ENCODE results near the gene AXIN1.
"Not testable (repeated sequence)": the region's sequence is repeated elsewhere in the genome, so short reads cannot be mapped to it uniquely, and the experiment has no call there.

The AXIN1 gene

DNA sequence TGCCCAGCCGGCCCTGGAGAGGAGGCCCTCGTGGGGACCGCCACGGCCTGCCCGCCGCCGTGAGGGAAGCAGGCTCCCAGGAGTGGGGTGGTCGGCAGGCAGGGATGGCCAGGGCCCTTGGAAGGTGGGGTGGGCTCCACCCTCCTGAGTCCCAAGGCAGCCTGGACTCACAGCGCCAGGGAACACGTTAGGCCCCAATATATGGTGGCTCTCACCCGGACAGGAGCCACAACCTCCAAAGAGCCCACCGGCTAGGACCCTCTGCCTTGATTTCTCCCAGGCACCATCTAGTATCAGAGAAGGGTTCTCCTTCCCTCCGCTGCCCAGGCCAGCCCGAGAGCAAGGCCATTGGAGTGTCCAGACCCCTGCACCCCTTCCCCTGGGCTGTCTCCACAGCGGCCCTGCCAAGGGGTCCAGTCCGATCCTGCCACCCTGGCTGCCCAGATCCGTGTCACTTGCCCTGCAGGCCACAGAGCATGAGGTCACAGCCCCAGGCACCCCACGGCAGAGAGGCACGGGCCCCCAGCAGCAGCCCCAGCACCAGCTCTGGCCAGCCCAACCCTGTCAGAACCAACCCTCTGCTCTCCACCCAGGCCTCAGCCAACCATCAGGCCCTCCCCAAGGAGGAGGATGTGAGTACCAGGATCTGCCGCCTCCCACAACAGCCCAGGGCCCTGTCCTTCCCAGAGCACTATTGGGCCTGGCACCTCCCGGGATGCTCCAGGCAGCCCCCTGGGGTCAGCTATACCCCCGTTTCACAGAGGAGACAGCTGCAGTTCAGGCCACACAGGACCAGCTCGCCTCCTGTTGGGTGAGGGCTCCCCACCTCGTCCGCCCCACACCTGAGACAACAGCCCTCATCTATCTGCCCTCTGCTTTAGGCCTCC is 1.1 kb upstream of the AXIN1 start:
- no peak overlapping the region for H3K27ac ChIP-seq (ENCODE audit: low read depth, low read length)
- H3K9ac ChIP-seq (ENCODE audit: low read depth in 1 of 2, low read length in 2 of 2) = peak overlapping the region; percentile 56 to 70
- peaks cover 0 to 13% of the 10 kb centered on the region in 2 donors for H3K4me1 ChIP-seq (ENCODE audit: control insufficient read depth in 1 of 2, insufficient read depth in 2 of 2, low read length in 2 of 2)

DNA sequence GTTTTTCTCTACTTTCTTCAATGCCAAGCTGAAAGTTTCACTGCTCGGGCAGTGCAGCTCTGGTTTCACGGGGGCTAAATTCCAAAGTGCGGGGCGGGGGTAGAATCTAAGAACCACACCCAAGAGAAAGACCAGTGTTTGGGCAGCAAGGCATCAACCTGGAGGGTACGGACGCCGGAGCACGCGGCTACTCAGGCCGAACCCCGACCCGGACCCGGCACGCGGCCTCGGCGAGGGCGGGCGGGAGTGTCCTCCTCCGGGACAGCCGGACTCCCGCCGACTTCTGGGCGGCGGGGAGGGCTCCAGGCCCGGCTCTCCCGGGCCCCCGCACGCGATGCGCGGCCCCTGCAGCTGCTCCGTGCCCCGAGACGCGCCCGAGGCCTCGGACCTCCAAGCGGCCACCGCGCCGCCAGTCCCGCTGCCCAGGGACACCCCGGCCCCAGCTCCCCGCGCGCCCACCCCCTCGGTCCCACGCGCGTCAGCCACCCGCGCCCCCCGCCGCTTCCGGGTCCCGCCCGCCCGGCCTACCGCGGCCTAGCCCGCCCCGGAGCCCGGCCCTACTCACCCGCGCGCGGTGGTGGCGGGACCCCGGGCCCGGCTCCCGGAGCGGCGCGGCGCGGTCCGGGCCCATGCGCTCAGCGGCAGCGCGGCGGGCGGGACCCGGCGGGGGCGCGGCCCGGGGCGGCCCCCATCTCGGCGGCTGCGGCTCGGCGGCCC is 561 bp downstream of the AXIN1 start:
- H3K4me3 ChIP-seq (ENCODE audit: low read depth in 1 of 2, low read length in 2 of 2) = peak overlapping the region; percentile 68 to 69

More for the DNA sequence above, 1.1 kb upstream of the AXIN1 start:
- H3K9me3 ChIP-seq (ENCODE audit: control insufficient read depth in 1 of 2, low read length in 2 of 2) = no peaks in the 10 kb centered on the region
- H3K27me3 ChIP-seq (ENCODE audit: control insufficient read depth in 1 of 2, insufficient read depth in 2 of 2, low read length in 2 of 2) = no peaks in the 10 kb centered on the region
- H3K4me3 ChIP-seq (ENCODE audit: low read depth in 1 of 2, low read length in 2 of 2) = peak overlapping the region; percentile 47 to 71
- peaks cover 0 to 10% of the 10 kb centered on the region in 2 donors for H3K36me3 ChIP-seq (ENCODE audit: control insufficient read depth in 1 of 2, insufficient read depth in 2 of 2, low read length in 2 of 2)

DNA sequence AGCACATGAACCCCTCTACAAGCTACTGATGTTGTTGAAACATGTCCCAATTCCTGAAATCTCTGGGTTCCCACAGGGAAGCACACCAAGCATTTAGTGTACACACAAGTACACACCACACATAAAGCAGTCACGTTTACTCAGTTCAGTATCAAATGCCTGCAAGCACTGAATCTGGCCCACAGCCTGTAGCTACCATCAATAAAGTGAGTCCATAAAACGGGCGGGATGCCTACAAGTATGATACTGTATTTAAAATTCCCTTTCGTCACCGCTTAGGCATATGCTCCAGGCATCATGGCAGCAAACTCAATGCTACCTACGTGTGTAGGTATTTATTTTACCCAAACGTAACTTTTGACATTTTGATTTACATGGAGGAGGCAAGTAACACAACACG is 2.3 kb downstream of the AXIN1 start:
- no peaks in the 10 kb centered on the region for H3K9me3 ChIP-seq (ENCODE audit: control insufficient read depth in 1 of 2, low read length in 2 of 2)
- H3K27me3 ChIP-seq (ENCODE audit: control insufficient read depth in 1 of 2, insufficient read depth in 2 of 2, low read length in 2 of 2) = no peaks in the 10 kb centered on the region
- H3K36me3 ChIP-seq (ENCODE audit: control insufficient read depth in 1 of 2, insufficient read depth in 2 of 2, low read length in 2 of 2) = peaks cover 7 to 28% of the 10 kb centered on the region in 2 donors
- H3K9ac ChIP-seq (ENCODE audit: low read depth in 1 of 2, low read length in 2 of 2) = no peak overlapping the region
- H3K27ac ChIP-seq (ENCODE audit: low read depth, low read length) = no peak overlapping the region
- peaks cover 0 to 13% of the 10 kb centered on the region in 2 donors for H3K4me1 ChIP-seq (ENCODE audit: control insufficient read depth in 1 of 2, insufficient read depth in 2 of 2, low read length in 2 of 2)
- H3K4me3 ChIP-seq (ENCODE audit: low read depth in 1 of 2, low read length in 2 of 2) = no peak overlapping the region

More for the DNA sequence above, 561 bp downstream of the AXIN1 start:
- Histone ChIP-seq H3K36me3 (ENCODE audit: control insufficient read depth in 1 of 2, insufficient read depth in 2 of 2, low read length in 2 of 2) (peaks cover 0 to 15% of the 10 kb centered on the region in 2 donors), H3K9me3 (ENCODE audit: control insufficient read depth in 1 of 2, low read length in 2 of 2) (no peaks in the 10 kb centered on the region), H3K9ac (ENCODE audit: low read depth in 1 of 2, low read length in 2 of 2) (peak overlapping the region; percentile 51 to 64), H3K27me3 (ENCODE audit: control insufficient read depth in 1 of 2, insufficient read depth in 2 of 2, low read length in 2 of 2) (no peaks in the 10 kb centered on the region), H3K4me1 (ENCODE audit: control insufficient read depth in 1 of 2, insufficient read depth in 2 of 2, low read length in 2 of 2) (peaks cover 0 to 13% of the 10 kb centered on the region in 2 donors), H3K27ac (ENCODE audit: low read depth, low read length) (no peak overlapping the region)

DNA sequence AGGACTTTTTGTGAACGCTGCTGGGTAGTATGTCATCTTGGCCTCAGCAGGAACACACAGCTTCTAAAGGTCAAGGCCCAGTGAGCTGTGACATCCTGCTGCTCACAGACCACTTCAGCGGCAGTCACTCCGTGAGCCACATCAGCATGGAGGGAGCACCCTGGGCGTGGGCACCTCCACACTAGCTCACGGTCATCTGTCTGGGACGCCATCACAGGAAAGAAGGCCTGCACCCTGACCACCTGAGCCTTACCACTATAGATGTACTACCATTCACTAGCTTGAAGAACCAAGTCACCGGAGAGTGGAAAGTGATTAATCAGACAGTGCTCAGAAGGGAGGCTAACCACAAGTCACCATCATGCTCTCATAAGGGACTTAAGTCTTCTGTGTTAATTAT is 3.3 kb downstream of the AXIN1 start:
- H3K27ac ChIP-seq (ENCODE audit: low read depth, low read length) = no peak overlapping the region
- no peak overlapping the region for H3K9ac ChIP-seq (ENCODE audit: low read depth in 1 of 2, low read length in 2 of 2)
- peaks cover 0 to 13% of the 10 kb centered on the region in 2 donors for H3K4me1 ChIP-seq (ENCODE audit: control insufficient read depth in 1 of 2, insufficient read depth in 2 of 2, low read length in 2 of 2)
- no peaks in the 10 kb centered on the region for H3K27me3 ChIP-seq (ENCODE audit: control insufficient read depth in 1 of 2, insufficient read depth in 2 of 2, low read length in 2 of 2)
- H3K36me3 ChIP-seq (ENCODE audit: control insufficient read depth in 1 of 2, insufficient read depth in 2 of 2, low read length in 2 of 2) = peaks cover 7 to 34% of the 10 kb centered on the region in 2 donors
- H3K9me3 ChIP-seq (ENCODE audit: control insufficient read depth in 1 of 2, low read length in 2 of 2) = no peaks in the 10 kb centered on the region
- H3K4me3 ChIP-seq (ENCODE audit: low read depth in 1 of 2, low read length in 2 of 2) = no peak overlapping the region

DNA sequence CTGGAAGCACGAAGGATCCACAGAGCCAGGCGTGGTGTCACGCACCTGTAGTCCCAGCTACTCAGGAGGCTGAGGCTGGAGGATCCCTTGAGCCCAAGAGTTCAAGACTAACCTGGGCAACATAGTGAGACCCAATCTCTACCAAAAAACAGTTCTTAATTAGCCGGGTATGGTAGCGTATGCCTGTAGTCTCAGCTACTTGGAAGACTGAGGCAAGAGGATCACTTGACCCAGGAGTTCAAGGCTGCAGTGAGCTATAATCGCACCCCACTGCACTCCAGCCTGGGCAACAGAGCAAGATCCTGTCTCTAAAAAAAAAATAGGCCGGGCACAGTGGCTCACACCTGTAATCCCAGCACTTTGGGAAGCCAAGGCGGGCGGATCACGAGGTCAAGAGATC is 4.0 kb downstream of the AXIN1 start:
- not testable (repeated sequence) for H3K27ac ChIP-seq (ENCODE audit: low read depth, low read length); H3K27me3 ChIP-seq (ENCODE audit: control insufficient read depth in 1 of 2, insufficient read depth in 2 of 2, low read length in 2 of 2); H3K4me3 ChIP-seq (ENCODE audit: low read depth in 1 of 2, low read length in 2 of 2); H3K9ac ChIP-seq (ENCODE audit: low read depth in 1 of 2, low read length in 2 of 2); H3K9me3 ChIP-seq (ENCODE audit: control insufficient read depth in 1 of 2, low read length in 2 of 2)
- Histone ChIP-seq H3K4me1 (ENCODE audit: control insufficient read depth in 1 of 2, insufficient read depth in 2 of 2, low read length in 2 of 2) (peaks cover 0 to 13% of the 10 kb centered on the region in 2 donors), H3K36me3 (ENCODE audit: control insufficient read depth in 1 of 2, insufficient read depth in 2 of 2, low read length in 2 of 2) (peaks cover 7 to 34% of the 10 kb centered on the region in 2 donors)

DNA sequence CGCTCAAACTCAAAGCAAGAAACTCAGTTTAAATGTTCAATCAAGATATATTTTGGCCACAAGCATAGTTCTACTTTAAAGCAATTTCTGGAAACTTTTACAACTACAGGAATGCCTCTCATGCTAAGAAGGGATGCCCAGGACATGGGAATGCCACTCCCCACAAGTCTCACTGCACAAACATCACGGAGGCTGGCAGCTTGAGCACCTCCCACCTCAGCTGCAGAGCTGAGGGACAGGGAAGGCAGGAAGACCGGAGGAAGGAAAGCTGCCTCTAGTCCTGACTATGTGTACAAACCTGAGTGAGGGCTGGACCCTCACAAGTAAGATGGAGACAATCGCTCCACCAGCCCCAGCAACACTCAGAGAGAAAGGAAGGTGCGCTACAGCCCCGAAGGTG is 5.3 kb downstream of the AXIN1 start:
- Histone ChIP-seq H3K4me3 (ENCODE audit: low read depth in 1 of 2, low read length in 2 of 2) (no peak overlapping the region), H3K36me3 (ENCODE audit: control insufficient read depth in 1 of 2, insufficient read depth in 2 of 2, low read length in 2 of 2) (peaks cover 7 to 42% of the 10 kb centered on the region in 2 donors), H3K9me3 (ENCODE audit: control insufficient read depth in 1 of 2, low read length in 2 of 2) (no peaks in the 10 kb centered on the region), H3K27ac (ENCODE audit: low read depth, low read length) (no peak overlapping the region), H3K27me3 (ENCODE audit: control insufficient read depth in 1 of 2, insufficient read depth in 2 of 2, low read length in 2 of 2) (no peaks in the 10 kb centered on the region), H3K9ac (ENCODE audit: low read depth in 1 of 2, low read length in 2 of 2) (no peak overlapping the region), H3K4me1 (ENCODE audit: control insufficient read depth in 1 of 2, insufficient read depth in 2 of 2, low read length in 2 of 2) (peaks cover 0 to 9% of the 10 kb centered on the region in 2 donors)

DNA sequence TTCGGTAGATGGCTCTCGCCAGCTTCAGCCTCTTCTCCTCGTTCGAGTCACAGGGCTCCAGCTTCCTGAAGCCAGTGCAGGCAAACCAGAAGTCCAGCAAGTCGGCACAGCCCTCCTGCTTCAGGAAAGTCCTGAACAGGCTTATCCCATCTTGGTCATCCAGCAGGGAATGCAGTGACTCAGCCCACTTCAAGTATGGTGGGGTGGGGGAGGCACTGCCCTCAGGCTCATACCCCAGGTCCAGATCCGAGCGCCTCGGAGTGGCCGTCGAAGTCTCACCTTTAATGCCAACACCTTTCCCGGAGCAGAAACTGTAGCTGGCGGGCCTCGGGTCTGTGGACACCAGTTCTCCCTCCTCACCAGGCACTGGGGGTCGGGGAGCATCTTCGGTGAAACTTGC is 5.9 kb downstream of the AXIN1 start:
- Histone ChIP-seq H3K9me3 (ENCODE audit: control insufficient read depth in 1 of 2, low read length in 2 of 2) (no peaks in the 10 kb centered on the region), H3K27ac (ENCODE audit: low read depth, low read length) (no peak overlapping the region), H3K9ac (ENCODE audit: low read depth in 1 of 2, low read length in 2 of 2) (no peak overlapping the region), H3K27me3 (ENCODE audit: control insufficient read depth in 1 of 2, insufficient read depth in 2 of 2, low read length in 2 of 2) (no peaks in the 10 kb centered on the region), H3K36me3 (ENCODE audit: control insufficient read depth in 1 of 2, insufficient read depth in 2 of 2, low read length in 2 of 2) (peaks cover 7 to 43% of the 10 kb centered on the region in 2 donors), H3K4me1 (ENCODE audit: control insufficient read depth in 1 of 2, insufficient read depth in 2 of 2, low read length in 2 of 2) (peaks cover 0 to 7% of the 10 kb centered on the region in 2 donors), H3K4me3 (ENCODE audit: low read depth in 1 of 2, low read length in 2 of 2) (no peak overlapping the region)

DNA sequence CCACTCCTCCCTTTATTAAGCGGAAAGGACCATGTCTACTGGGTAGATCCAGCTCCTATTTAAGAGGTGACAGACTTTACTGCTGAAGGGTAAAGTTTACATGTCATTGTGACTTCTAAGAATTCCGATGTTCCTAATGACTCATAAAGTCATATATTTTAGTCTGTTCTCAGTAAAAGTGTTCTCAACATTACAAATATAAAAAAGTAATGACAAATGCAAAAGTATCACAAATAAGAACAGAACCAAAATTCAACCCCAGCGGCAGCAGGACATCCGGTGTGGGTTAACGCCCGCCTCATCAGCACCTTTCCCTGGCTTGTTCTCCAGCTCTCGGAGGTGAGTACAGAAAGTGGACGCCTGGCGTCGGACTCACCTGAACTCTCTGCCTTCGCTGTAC is 6.8 kb downstream of the AXIN1 start:
- H3K36me3 ChIP-seq (ENCODE audit: control insufficient read depth in 1 of 2, insufficient read depth in 2 of 2, low read length in 2 of 2) = peaks cover 7 to 43% of the 10 kb centered on the region in 2 donors
- H3K9me3 ChIP-seq (ENCODE audit: control insufficient read depth in 1 of 2, low read length in 2 of 2) = no peaks in the 10 kb centered on the region
- H3K27ac ChIP-seq (ENCODE audit: low read depth, low read length) = no peak overlapping the region
- H3K4me3 ChIP-seq (ENCODE audit: low read depth in 1 of 2, low read length in 2 of 2) = no peak overlapping the region
- H3K4me1 ChIP-seq (ENCODE audit: control insufficient read depth in 1 of 2, insufficient read depth in 2 of 2, low read length in 2 of 2) = peaks cover 1% of the 10 kb centered on the region in 2 donors
- H3K9ac ChIP-seq (ENCODE audit: low read depth in 1 of 2, low read length in 2 of 2) = no peak overlapping the region
- H3K27me3 ChIP-seq (ENCODE audit: control insufficient read depth in 1 of 2, insufficient read depth in 2 of 2, low read length in 2 of 2) = no peaks in the 10 kb centered on the region

DNA sequence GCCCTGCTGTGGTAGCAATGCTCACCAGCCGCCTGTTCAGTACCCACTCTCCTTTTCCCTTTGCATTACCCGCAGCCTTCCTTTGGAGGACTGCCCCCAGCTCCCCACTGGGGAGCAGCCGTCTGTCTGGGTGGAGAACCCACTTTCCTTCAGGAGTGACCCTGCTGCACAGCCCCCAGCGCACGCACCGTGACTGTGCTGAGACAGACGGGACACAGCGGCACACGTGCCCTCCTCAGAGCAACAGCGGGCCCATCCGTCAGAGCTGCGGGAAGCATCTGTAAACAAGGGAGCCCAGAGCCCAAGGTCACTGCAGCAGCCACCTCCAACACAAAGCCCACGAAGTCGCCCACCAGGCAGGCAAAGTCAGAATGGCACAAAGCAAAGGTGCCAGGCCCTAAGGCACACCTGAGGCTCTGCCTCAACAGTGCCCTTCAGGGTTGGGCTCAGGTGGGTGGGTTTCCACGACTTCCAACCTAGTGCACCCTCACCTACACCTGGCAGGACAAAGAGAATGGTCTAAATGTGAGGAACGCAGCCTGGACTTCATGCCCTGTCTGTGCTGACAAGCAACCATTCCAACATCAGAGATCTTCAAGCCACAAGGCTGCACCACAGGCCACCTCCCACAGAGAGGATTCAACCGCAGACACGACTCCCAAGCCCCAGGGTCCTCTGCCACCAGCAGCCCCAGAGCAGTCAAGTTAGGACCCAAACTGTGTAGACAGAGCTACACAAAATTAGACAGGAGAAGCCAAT is 9.9 kb downstream of the AXIN1 start:
- Histone ChIP-seq H3K36me3 (ENCODE audit: control insufficient read depth in 1 of 2, insufficient read depth in 2 of 2, low read length in 2 of 2) (peaks cover 7 to 33% of the 10 kb centered on the region in 2 donors), H3K9me3 (ENCODE audit: control insufficient read depth in 1 of 2, low read length in 2 of 2) (no peaks in the 10 kb centered on the region), H3K27me3 (ENCODE audit: control insufficient read depth in 1 of 2, insufficient read depth in 2 of 2, low read length in 2 of 2) (no peaks in the 10 kb centered on the region), H3K27ac (ENCODE audit: low read depth, low read length) (no peak overlapping the region), H3K4me1 (ENCODE audit: control insufficient read depth in 1 of 2, insufficient read depth in 2 of 2, low read length in 2 of 2) (peaks cover 14 to 15% of the 10 kb centered on the region in 2 donors), H3K9ac (ENCODE audit: low read depth in 1 of 2, low read length in 2 of 2) (no peak overlapping the region), H3K4me3 (ENCODE audit: low read depth in 1 of 2, low read length in 2 of 2) (no peak overlapping the region)
